ENCODE results near the gene SLC25A38.
"Not testable (repeated sequence)": the region's sequence is repeated elsewhere in the genome, so short reads cannot be mapped to it uniquely, and the experiment has no call there.

Gene SLC25A38

DNA sequence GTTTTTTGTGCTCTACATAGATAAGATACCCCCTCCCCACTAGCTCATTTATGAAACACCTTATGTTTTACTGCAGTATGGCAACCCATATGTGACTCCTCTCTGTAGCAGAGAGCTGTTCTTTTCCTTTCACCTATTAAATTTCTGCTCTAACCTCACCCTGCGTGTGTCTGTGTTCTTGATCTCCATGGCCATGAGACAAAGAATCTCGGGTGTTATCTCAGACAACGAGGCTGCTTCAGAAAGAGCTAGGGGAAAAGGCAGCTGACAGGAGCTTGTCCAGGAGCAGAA is 35.6 kb upstream of the SLC25A38 start:
- TF ChIP-seq, protein P1, sequence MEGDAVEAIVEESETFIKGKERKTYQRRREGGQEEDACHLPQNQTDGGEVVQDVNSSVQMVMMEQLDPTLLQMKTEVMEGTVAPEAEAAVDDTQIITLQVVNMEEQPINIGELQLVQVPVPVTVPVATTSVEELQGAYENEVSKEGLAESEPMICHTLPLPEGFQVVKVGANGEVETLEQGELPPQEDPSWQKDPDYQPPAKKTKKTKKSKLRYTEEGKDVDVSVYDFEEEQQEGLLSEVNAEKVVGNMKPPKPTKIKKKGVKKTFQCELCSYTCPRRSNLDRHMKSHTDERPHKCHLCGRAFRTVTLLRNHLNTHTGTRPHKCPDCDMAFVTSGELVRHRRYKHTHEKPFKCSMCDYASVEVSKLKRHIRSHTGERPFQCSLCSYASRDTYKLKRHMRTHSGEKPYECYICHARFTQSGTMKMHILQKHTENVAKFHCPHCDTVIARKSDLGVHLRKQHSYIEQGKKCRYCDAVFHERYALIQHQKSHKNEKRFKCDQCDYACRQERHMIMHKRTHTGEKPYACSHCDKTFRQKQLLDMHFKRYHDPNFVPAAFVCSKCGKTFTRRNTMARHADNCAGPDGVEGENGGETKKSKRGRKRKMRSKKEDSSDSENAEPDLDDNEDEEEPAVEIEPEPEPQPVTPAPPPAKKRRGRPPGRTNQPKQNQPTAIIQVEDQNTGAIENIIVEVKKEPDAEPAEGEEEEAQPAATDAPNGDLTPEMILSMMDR (IDR thresholded peaks at IDR 0.05; ENCODE audit: low read depth, low read length, poor library complexity, severe bottlenecking) = no peak
- no peak for TF ChIP-seq EZH2phosphoT487 (IDR thresholded peaks at IDR 0.05; ENCODE audit: borderline replicate concordance, low read length)
- Histone ChIP-seq H3K79me2 (ENCODE audit: control insufficient read depth, low read length) (no peaks in the 10 kb centered on the region), H3F3A (ENCODE audit: control insufficient read depth, insufficient read depth) (no peaks in the 10 kb centered on the region), H3K4me2 (ENCODE audit: low read length) (no peak overlapping the region), H3K36me3 (ENCODE audit: control insufficient read depth, low read length) (no peaks in the 10 kb centered on the region), H3K27me3 (ENCODE audit: control insufficient read depth, low read length) (peaks cover 15% of the 10 kb centered on the region), H3K9me3 (ENCODE audit: control insufficient read depth, insufficient read depth, low read length) (no peaks in the 10 kb centered on the region), H3K27ac (ENCODE audit: low read depth, low read length) (no peak overlapping the region), H3K4me1 (ENCODE audit: control insufficient read depth, low read length) (no peaks in the 10 kb centered on the region), H3K9me2 (replicated peaks; ENCODE audit: control insufficient read depth, low read length) (no peaks in the 10 kb centered on the region), H3K4me3 (ENCODE audit: low read length) (no peak overlapping the region), H4K20me1 (ENCODE audit: control insufficient read depth, insufficient read depth, low read depth, low read length) (no peaks in the 10 kb centered on the region)

DNA sequence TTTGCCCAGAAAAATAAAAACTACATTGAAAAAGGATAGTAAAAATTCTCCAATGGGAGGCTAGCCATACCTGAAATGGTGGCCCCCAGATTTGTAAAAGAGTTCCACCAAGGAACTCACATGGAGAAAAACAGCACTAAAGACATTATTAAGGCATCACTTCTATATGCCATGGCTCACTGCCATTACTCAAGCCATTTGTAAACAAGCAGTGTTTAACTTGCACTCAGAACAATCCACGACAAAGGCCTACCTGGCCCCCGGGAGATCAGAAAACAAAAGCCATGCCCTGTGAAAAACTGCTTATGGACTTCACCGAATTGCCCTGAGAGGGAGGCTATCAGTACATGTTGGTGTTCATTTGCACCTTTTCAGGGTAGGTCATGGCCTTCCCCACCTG is 34.1 kb upstream of the SLC25A38 start:
- Histone ChIP-seq H3K36me3 (ENCODE audit: control insufficient read depth, low read length) (no peaks in the 10 kb centered on the region), H3F3A (ENCODE audit: control insufficient read depth, insufficient read depth) (no peaks in the 10 kb centered on the region), H3K4me3 (ENCODE audit: low read length) (no peak overlapping the region), H3K9me3 (ENCODE audit: control insufficient read depth, insufficient read depth, low read length) (no peaks in the 10 kb centered on the region), H3K79me2 (ENCODE audit: control insufficient read depth, low read length) (no peaks in the 10 kb centered on the region), H3K4me1 (ENCODE audit: control insufficient read depth, low read length) (no peaks in the 10 kb centered on the region), H4K20me1 (ENCODE audit: control insufficient read depth, insufficient read depth, low read depth, low read length) (no peaks in the 10 kb centered on the region), H3K27me3 (ENCODE audit: control insufficient read depth, low read length) (peaks cover 12% of the 10 kb centered on the region), H3K9me2 (replicated peaks; ENCODE audit: control insufficient read depth, low read length) (no peaks in the 10 kb centered on the region), H3K27ac (ENCODE audit: low read depth, low read length) (no peak overlapping the region), H3K4me2 (ENCODE audit: low read length) (no peak overlapping the region)
- TF ChIP-seq EZH2phosphoT487 (IDR thresholded peaks at IDR 0.05; ENCODE audit: borderline replicate concordance, low read length) = no peak
- TF ChIP-seq, protein P1 (IDR thresholded peaks at IDR 0.05; ENCODE audit: low read depth, low read length, poor library complexity, severe bottlenecking) = no peak

DNA sequence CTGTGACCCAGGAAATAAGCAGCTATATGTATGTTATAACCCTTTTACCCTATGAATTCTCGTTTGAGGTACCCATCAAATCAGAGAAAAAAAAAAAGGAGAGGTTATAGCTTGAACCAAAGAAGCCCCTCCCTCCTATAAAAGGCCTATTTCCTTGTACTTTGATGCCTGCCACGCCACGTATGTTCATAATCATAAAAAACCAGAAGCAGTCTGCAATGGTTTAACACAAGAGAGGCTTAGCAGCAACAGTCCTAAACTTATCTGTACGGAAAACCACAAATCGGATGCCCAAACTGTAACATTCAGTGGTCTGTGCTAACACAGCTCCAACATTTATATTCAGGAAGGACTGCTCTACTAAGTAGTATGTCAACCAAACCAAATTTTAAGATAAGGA is 32.5 kb upstream of the SLC25A38 start:
- Histone ChIP-seq H3K9me2 (replicated peaks; ENCODE audit: control insufficient read depth, low read length) (no peaks in the 10 kb centered on the region), H3K36me3 (ENCODE audit: control insufficient read depth, low read length) (no peaks in the 10 kb centered on the region), H3K4me2 (ENCODE audit: low read length) (no peak overlapping the region)

DNA sequence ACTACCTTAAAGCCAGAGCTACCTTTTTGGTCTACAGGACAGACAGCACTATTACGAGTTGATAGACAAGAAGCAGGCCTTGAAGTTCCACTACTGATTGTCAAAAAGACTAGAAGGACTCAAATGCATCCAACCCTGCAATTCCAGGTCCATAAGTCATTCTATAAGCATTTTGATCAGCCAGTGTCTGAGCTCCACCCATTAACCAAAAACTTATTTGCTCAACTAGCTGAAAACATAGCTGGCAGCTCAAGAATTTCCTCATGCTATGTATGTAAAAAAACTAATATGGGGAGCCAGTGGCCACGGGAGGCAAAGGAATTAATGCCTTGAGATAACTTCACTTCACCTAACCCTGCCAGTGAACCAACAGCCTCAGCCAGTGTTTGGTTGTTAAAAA is 32.0 kb upstream of the SLC25A38 start:
- H3K27ac ChIP-seq (ENCODE audit: low read depth, low read length) = not testable (repeated sequence)

More for the DNA sequence above, 32.5 kb upstream of the SLC25A38 start:
- H3K79me2 ChIP-seq (ENCODE audit: control insufficient read depth, low read length) = no peaks in the 10 kb centered on the region
- H4K20me1 ChIP-seq (ENCODE audit: control insufficient read depth, insufficient read depth, low read depth, low read length) = no peaks in the 10 kb centered on the region
- H3K4me1 ChIP-seq (ENCODE audit: control insufficient read depth, low read length) = no peaks in the 10 kb centered on the region
- H3K4me3 ChIP-seq (ENCODE audit: low read length) = no peak overlapping the region
- no peaks in the 10 kb centered on the region for H3F3A ChIP-seq (ENCODE audit: control insufficient read depth, insufficient read depth)
- no peak overlapping the region for H3K27ac ChIP-seq (ENCODE audit: low read depth, low read length)
- no peaks in the 10 kb centered on the region for H3K9me3 ChIP-seq (ENCODE audit: control insufficient read depth, insufficient read depth, low read length)
- peaks cover 13% of the 10 kb centered on the region for H3K27me3 ChIP-seq (ENCODE audit: control insufficient read depth, low read length)
- TF ChIP-seq EZH2phosphoT487 (IDR thresholded peaks at IDR 0.05; ENCODE audit: borderline replicate concordance, low read length) = no peak
- TF ChIP-seq, protein P1 (IDR thresholded peaks at IDR 0.05; ENCODE audit: low read depth, low read length, poor library complexity, severe bottlenecking) = no peak

DNA sequence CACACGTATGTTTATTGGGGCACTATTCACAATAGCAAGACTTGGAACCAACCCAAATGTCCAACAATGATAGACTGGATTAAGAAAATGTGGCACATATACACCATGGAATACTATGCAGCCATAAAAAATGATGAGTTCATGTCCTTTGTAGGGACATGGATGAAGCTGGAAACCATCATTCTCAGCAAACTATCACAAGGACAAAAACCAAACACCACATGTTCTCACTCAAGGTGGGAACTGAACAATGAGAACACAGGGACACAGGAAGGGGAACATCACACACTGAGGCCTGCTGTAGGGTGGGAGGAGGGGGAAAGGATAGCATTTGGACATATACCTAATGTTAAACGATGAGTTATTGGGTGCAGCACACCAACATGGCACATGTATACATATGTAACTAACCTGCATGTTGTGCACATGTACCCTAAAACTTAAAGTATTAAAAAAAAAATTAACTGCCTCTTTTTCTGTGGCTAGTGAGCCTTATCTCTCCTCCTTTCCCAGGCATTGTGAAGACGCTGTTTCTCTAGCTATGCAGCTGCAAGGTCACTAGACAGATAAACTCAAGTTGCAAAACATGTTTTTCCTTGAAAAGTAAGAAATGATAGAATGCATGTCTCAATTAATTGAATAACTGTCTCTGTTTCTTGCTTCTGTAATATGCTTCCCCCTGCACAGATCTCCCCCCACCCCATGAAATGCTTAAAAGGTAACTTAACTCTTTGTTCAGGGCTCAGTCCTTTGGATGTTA is 29.8 kb upstream of the SLC25A38 start:
- not testable (repeated sequence) for H3F3A ChIP-seq (ENCODE audit: control insufficient read depth, insufficient read depth); H3K9me3 ChIP-seq (ENCODE audit: control insufficient read depth, insufficient read depth, low read length); H3K4me2 ChIP-seq (ENCODE audit: low read length); H3K4me3 ChIP-seq (ENCODE audit: low read length); H3K9me2 ChIP-seq (replicated peaks; ENCODE audit: control insufficient read depth, low read length); H3K79me2 ChIP-seq (ENCODE audit: control insufficient read depth, low read length); H3K36me3 ChIP-seq (ENCODE audit: control insufficient read depth, low read length); H3K27me3 ChIP-seq (ENCODE audit: control insufficient read depth, low read length); H3K27ac ChIP-seq (ENCODE audit: low read depth, low read length); H3K4me1 ChIP-seq (ENCODE audit: control insufficient read depth, low read length); H4K20me1 ChIP-seq (ENCODE audit: control insufficient read depth, insufficient read depth, low read depth, low read length)

More for the DNA sequence above, 32.0 kb upstream of the SLC25A38 start:
- H3K4me2 ChIP-seq (ENCODE audit: low read length); H3F3A ChIP-seq (ENCODE audit: control insufficient read depth, insufficient read depth); H3K4me1 ChIP-seq (ENCODE audit: control insufficient read depth, low read length); H3K9me2 ChIP-seq (replicated peaks; ENCODE audit: control insufficient read depth, low read length); H3K79me2 ChIP-seq (ENCODE audit: control insufficient read depth, low read length); H3K9me3 ChIP-seq (ENCODE audit: control insufficient read depth, insufficient read depth, low read length); H3K4me3 ChIP-seq (ENCODE audit: low read length); H3K36me3 ChIP-seq (ENCODE audit: control insufficient read depth, low read length); H4K20me1 ChIP-seq (ENCODE audit: control insufficient read depth, insufficient read depth, low read depth, low read length): not testable (repeated sequence)
- H3K27me3 ChIP-seq (ENCODE audit: control insufficient read depth, low read length) = peaks cover 11% of the 10 kb centered on the region
